Activated CD8-positive, alpha-beta T cell treated with anti-CD3 and anti-CD28 coated beads for 36 hours (primary cell): Measurements from ENCODE around the gene NLRP4. TPM values are rescaled to one million over a fixed set of nuclear protein-coding genes. Genes with fewer than 3 reads are reported as not detected.

Source experiments
- ATAC-seq: fragments of 200-7000 bp; cut with Tn5 transposase; one replicate; pipeline ENCODE4 v1.10.0; 2021; ENCODE audit warnings: mild to moderate bottlenecking, moderate library complexity
- CTCF ChIA-PET: fragments of 350-600 bp; sonication (Branson Sonifier 250); formaldehyde crosslinking; loops from one replicate; lab custom pipeline; 2021; ENCODE audit warnings: antibody characterized with exemption; lab: Charles Lee
- POLR2A ChIA-PET: fragments of 350-600 bp; sonication (Branson Sonifier 250); formaldehyde crosslinking; loops from one replicate; lab custom pipeline; 2021; ENCODE audit warnings: antibody characterized with exemption; lab: Charles Lee
- DNase-seq: peaks from one replicate; pipeline ENCODE4 v3.0.0-alpha.2; 2020
- H3K27ac Mint-ChIP-seq: one replicate; pipeline ENCODE4 v1.8.0; 2021; ENCODE audit warnings: mild to moderate bottlenecking, mixed read lengths
- H3K27me3 Mint-ChIP-seq: one replicate; pipeline ENCODE4 v1.8.0; 2021; ENCODE audit warnings: mixed read lengths
- H3K36me3 Mint-ChIP-seq: one replicate; pipeline ENCODE4 v1.8.0; 2021; ENCODE audit warnings: low read depth, mixed read lengths
- H3K4me1 Mint-ChIP-seq: one replicate; pipeline ENCODE4 v1.8.0; 2021; ENCODE audit warnings: low read depth, mixed read lengths
- H3K4me3 Mint-ChIP-seq: one replicate; pipeline ENCODE4 v1.8.0; 2021; ENCODE audit warnings: mild to moderate bottlenecking, moderate library complexity, mixed read lengths
- H3K9me3 Mint-ChIP-seq: one replicate; pipeline ENCODE4 v1.8.0; 2021; ENCODE audit warnings: mixed read lengths
- CTCF ChIP-seq: fragments of 200-600 bp; IDR thresholded peaks from one replicate; pipeline ENCODE4 v1.8.0; 2022; ENCODE audit warnings: antibody characterized with exemption, mild to moderate bottlenecking
- intact Hi-C: fragments of 100-400 bp; cut with micrococcal nuclease; formaldehyde crosslinking; loops from one replicate; pipeline ENCODE4 v1.10.0; 2022
- total RNA-seq, 2 experiments: library from RNA; stranded (reverse); gene quantifications; one replicate each; pipeline ENCODE4 v1.2.3, GENCODE V29; 2021

The NLRP4 gene
- total RNA-seq, 2 experiments from 2014 or later = not detected

GRCh38 chr19:55930996-55931515 lies 94.7 kb downstream of the NLRP4 start:
- H3K9me3 Mint-ChIP-seq = peaks cover 3% of the 10 kb centered on the region
- ChIA-PET POLR2A (interaction anchor here (0.5 kb wide), 1 partner anchor 334 kb away, joined by 3 read pairs; no protein-coding TSS in a partner anchor), CTCF (no interaction called here)
- H3K27me3 Mint-ChIP-seq = no peaks in the 10 kb centered on the region
- no peak overlapping the region for H3K4me3 Mint-ChIP-seq
- TF ChIP-seq CTCF = no peak
- intact Hi-C loops = no loop called here
- H3K27ac Mint-ChIP-seq = no peak overlapping the region
- DNase-seq (no peak), ATAC-seq (no peak)
- no peaks in the 10 kb centered on the region for H3K4me1 Mint-ChIP-seq
- H3K36me3 Mint-ChIP-seq = no peaks in the 10 kb centered on the region

Other genes with a start within 250 kb of the NLRP4 start
- 10 to 100 TPM; 11.4 to 13.2 TPM for gene FIZ1, start 237.0 kb upstream of the NLRP4 start, total RNA-seq
- gene ZNF524, start 236.3 kb upstream of the NLRP4 start, total RNA-seq = 10 to 100 TPM; 11.0 to 12.3 TPM
- gene ZNF865, start 230.9 kb upstream of the NLRP4 start, total RNA-seq = 10 to 100 TPM; 10.6 to 11.7 TPM
- 1 to 10 TPM; 3.6 to 3.7 TPM for gene ZNF784, start 212.0 kb upstream of the NLRP4 start, total RNA-seq
- gene ZNF580, start 195.5 kb upstream of the NLRP4 start, total RNA-seq = 10 to 100 TPM; 24.8 to 26.2 TPM
- 10 to 100 TPM; 30.4 to 34.5 TPM for gene ZNF581, start 192.9 kb upstream of the NLRP4 start, total RNA-seq
- 10 to 100 TPM in 1 of 2 experiments, 1 to 10 TPM in 1; 8.8 to 11.2 TPM for gene CCDC106, start 188.3 kb upstream of the NLRP4 start, total RNA-seq
- 100 to 1,000 TPM; 304 to 306 TPM for gene U2AF2, start 181.5 kb upstream of the NLRP4 start, total RNA-seq
- 10 to 100 TPM; 36.2 to 37.7 TPM for gene EPN1, start 161.3 kb upstream of the NLRP4 start, total RNA-seq
- not detected for gene NLRP9, start 98.1 kb upstream of the NLRP4 start, total RNA-seq
- not detected for gene RFPL4A, start 77.4 kb upstream of the NLRP4 start, total RNA-seq
- gene RFPL4AL1, start 67.4 kb upstream of the NLRP4 start, total RNA-seq = not detected
- gene NLRP11, start 4.5 kb upstream of the NLRP4 start, total RNA-seq = under 1 TPM in 1 of 2 experiments, not detected in 1; 0.14 TPM
- not detected for gene NLRP13, start 95.8 kb downstream of the NLRP4 start, total RNA-seq
- not detected for gene NLRP8, start 111.3 kb downstream of the NLRP4 start, total RNA-seq
- gene NLRP5, start 150.2 kb downstream of the NLRP4 start, total RNA-seq = not detected